Body of pancreas (tissue), 4 donors: ENCODE data around the gene GAB1.

Source experiments
- POLR2A ChIP-seq, 3 donors: fragments of 450-650 bp; IDR thresholded peaks; one replicate each; pipeline ENCODE4 v1.6.1; 2016; ENCODE audit warnings: antibody characterized with exemption in 3 of 3, mild to moderate bottlenecking in 2 of 3
- TF ChIP-seq, protein P1 (sequence below), 7 experiments: fragments of 450-650 bp in 4 of 7; fragments of 200-600 bp in 3 of 7; sonication (generic) in 3 of 7; IDR thresholded peaks; one replicate each; pipeline ENCODE4 v1.5.1; 2016 to 2019; ENCODE audit warnings: antibody characterized with exemption in 7 of 7

DNA sequence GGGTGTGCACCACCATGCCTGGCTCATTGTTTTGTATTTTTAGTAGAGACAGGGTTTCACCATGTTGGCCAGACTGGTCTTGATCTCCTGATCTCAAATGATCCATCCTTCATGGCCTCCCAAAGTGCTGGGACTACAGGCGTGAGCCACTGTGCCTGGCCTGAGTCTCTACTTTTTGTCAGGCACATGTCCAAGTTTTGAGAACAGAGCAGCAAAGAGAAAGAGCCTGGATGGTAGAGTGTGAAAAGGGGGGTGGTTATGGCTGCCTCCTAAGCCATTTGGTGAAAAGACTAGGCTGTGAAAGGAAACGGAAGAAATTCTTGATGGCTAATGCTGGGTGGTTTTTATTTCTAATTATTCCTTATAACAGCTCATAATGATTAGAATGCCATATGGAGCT lies 63.4 kb downstream of the GAB1 start:
- TF ChIP-seq, protein P1, sequence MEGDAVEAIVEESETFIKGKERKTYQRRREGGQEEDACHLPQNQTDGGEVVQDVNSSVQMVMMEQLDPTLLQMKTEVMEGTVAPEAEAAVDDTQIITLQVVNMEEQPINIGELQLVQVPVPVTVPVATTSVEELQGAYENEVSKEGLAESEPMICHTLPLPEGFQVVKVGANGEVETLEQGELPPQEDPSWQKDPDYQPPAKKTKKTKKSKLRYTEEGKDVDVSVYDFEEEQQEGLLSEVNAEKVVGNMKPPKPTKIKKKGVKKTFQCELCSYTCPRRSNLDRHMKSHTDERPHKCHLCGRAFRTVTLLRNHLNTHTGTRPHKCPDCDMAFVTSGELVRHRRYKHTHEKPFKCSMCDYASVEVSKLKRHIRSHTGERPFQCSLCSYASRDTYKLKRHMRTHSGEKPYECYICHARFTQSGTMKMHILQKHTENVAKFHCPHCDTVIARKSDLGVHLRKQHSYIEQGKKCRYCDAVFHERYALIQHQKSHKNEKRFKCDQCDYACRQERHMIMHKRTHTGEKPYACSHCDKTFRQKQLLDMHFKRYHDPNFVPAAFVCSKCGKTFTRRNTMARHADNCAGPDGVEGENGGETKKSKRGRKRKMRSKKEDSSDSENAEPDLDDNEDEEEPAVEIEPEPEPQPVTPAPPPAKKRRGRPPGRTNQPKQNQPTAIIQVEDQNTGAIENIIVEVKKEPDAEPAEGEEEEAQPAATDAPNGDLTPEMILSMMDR (IDR thresholded peaks at IDR 0.05), result no peak
- no peak for TF ChIP-seq POLR2A (IDR thresholded peaks at IDR 0.05)
